SH-SY5Y (cell line): ENCODE results near the gene ZPBP2.

Source experiments
- GATA2 ChIP-seq: IDR thresholded peaks from 2 replicates; pipeline ENCODE4 v1.6.1; 2011; ENCODE audit warnings: mild to moderate bottlenecking, low read depth, low read length
- GATA3 ChIP-seq: IDR thresholded peaks from 2 replicates; pipeline ENCODE4 v1.6.1; 2011; ENCODE audit warnings: low read depth, mild to moderate bottlenecking, low read length, moderate library complexity

GRCh38 chr17:39828443-39828842, 39.6 kb upstream of the ZPBP2 start:
- TF ChIP-seq GATA2, result no peak
- TF ChIP-seq GATA3, result no peak
